ENCODE measurements around the gene PP2D1.

Gene PP2D1

DNA sequence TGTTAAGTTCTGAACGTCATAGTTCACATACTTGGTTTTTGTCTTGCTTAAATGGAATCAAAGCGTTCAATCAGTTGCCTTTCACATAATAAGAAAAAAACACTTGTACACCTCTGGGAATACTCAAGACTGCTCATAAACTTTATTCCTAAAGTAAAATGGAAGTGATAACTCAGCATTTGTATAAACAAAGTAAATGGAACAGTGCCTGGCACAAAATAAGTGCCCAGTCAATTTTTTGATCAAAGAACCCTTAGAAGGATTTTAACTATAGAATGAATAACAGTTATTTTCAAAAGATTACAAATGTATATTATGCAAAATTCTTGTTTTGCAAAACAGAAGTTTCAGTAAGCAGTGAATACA is 63.9 kb downstream of the PP2D1 start:
- Histone ChIP-seq H3K9me3 (ENCODE audit: control insufficient read depth, low read length) (no peaks in the 10 kb centered on the region), H3K4me1 (ENCODE audit: control insufficient read depth, insufficient read depth, low read length, poor library complexity, severe bottlenecking) (peaks cover 20% of the 10 kb centered on the region), H3K27me3 (replicated peaks; ENCODE audit: control insufficient read depth, insufficient read depth, low read length, poor library complexity, severe bottlenecking) (no peaks in the 10 kb centered on the region), H3K36me3 (ENCODE audit: control insufficient read depth, insufficient read depth, low read length) (peaks cover 14% of the 10 kb centered on the region), H3K27ac (ENCODE audit: insufficient read depth, low read length, poor library complexity, severe bottlenecking) (peak overlapping the region; percentile 95), H3K4me3 (ENCODE audit: insufficient read depth, low read depth, low read length, poor library complexity, severe bottlenecking) (peak overlapping the region; percentile 94)
- DNase-seq: no peak

GRCh38 chr3:19947549-19948225 is 64.4 kb downstream of the PP2D1 start:
- Histone ChIP-seq H3K4me3 (ENCODE audit: insufficient read depth, low read depth, low read length, poor library complexity, severe bottlenecking) (peak overlapping the region; percentile 94), H3K4me1 (ENCODE audit: control insufficient read depth, insufficient read depth, low read length, poor library complexity, severe bottlenecking) (peaks cover 20% of the 10 kb centered on the region), H3K27me3 (replicated peaks; ENCODE audit: control insufficient read depth, insufficient read depth, low read length, poor library complexity, severe bottlenecking) (no peaks in the 10 kb centered on the region), H3K27ac (ENCODE audit: insufficient read depth, low read length, poor library complexity, severe bottlenecking) (peak overlapping the region; percentile 95), H3K36me3 (ENCODE audit: control insufficient read depth, insufficient read depth, low read length) (peaks cover 14% of the 10 kb centered on the region), H3K9me3 (ENCODE audit: control insufficient read depth, low read length) (no peaks in the 10 kb centered on the region)
- DNase-seq: peak; percentile 25 to 42 (median 41)

- Histone ChIP-seq H3K4me3 (ENCODE audit: insufficient read depth, low read depth, low read length, poor library complexity, severe bottlenecking) (peak within 1 kb of the TSS; percentile 94), H3K27ac (ENCODE audit: insufficient read depth, low read length, poor library complexity, severe bottlenecking) (peak within 1 kb of the TSS; percentile 95), H3K9me3 (ENCODE audit: control insufficient read depth, low read length) (no peaks in the 10 kb centered on the region), H3K4me1 (ENCODE audit: control insufficient read depth, insufficient read depth, low read length, poor library complexity, severe bottlenecking) (peaks cover 20% of the 10 kb centered on the region), H3K27me3 (replicated peaks; ENCODE audit: control insufficient read depth, insufficient read depth, low read length, poor library complexity, severe bottlenecking) (no peaks in the 10 kb centered on the region), H3K36me3 (ENCODE audit: control insufficient read depth, insufficient read depth, low read length) (peaks cover 8% of the 10 kb centered on the region)
- peak; percentile 92 to 96 (median 94) for DNase-seq
These were observed 65.1 kb downstream of the PP2D1 start, which contains the start of gene RAB5A for GRCh38 chr3:19946832-19947548. RAB5A (plus strand) TSS chr3:19947097; CDS start chr3:19950899, 3,802 bp downstream.

DNA sequence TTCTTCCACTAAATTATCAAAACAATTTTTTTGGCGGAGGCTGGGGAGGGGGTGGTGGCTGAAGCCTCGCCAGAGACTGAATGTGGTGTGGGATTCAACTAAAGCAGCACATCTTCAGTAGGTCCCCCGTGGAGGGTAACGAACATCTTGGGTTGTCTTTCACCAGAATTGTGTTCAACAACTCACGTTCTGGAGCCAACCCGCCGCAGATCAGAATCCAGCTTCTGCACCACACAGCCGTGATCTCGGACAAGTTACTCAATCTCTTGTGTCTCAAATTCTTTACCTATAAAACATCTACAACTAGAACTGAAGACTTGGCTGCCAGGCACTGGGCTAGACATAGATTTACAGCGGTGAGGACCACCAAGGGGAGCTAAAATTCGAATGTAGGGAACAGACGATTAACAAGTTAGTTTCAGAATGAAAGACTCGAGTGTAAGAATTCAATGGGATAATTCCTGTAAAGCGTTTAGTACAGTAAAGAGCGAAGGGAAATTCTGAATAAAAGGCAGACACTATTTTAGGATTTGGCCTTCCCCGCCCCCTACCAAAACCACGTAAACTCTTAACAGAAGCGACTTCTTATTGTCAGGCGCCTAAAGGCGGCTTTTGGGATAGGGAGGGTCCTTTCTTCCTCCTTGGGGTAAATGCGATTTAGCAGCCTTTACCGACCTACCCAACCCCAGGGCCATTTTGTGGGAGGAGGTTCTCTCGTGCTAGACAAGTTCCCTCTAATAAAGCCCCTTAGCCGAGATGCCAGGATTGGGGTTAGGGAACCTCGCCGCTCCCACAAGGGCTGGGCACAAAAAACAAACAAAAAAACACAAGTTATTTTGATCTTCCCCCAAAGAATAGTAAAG is 65.9 kb downstream of the PP2D1 start:
- H3K4me1 ChIP-seq (ENCODE audit: control insufficient read depth, insufficient read depth, low read length, poor library complexity, severe bottlenecking): peaks cover 16% of the 10 kb centered on the region
- peak overlapping the region; percentile 94 for H3K4me3 ChIP-seq (ENCODE audit: insufficient read depth, low read depth, low read length, poor library complexity, severe bottlenecking)
- H3K36me3 ChIP-seq (ENCODE audit: control insufficient read depth, insufficient read depth, low read length): peaks cover 3% of the 10 kb centered on the region
- H3K9me3 ChIP-seq (ENCODE audit: control insufficient read depth, low read length): no peaks in the 10 kb centered on the region
- H3K27ac ChIP-seq (ENCODE audit: insufficient read depth, low read length, poor library complexity, severe bottlenecking): peak overlapping the region; percentile 95
- H3K27me3 ChIP-seq (replicated peaks; ENCODE audit: control insufficient read depth, insufficient read depth, low read length, poor library complexity, severe bottlenecking): no peaks in the 10 kb centered on the region
- no peak for DNase-seq

GRCh38 chr3:19945534-19945933 is 66.5 kb downstream of the PP2D1 start:
- Histone ChIP-seq H3K4me3 (ENCODE audit: insufficient read depth, low read depth, low read length, poor library complexity, severe bottlenecking) (no peak overlapping the region), H3K36me3 (ENCODE audit: control insufficient read depth, insufficient read depth, low read length) (no peaks in the 10 kb centered on the region), H3K4me1 (ENCODE audit: control insufficient read depth, insufficient read depth, low read length, poor library complexity, severe bottlenecking) (peaks cover 16% of the 10 kb centered on the region), H3K27me3 (replicated peaks; ENCODE audit: control insufficient read depth, insufficient read depth, low read length, poor library complexity, severe bottlenecking) (no peaks in the 10 kb centered on the region), H3K27ac (ENCODE audit: insufficient read depth, low read length, poor library complexity, severe bottlenecking) (no peak overlapping the region), H3K9me3 (ENCODE audit: control insufficient read depth, low read length) (no peaks in the 10 kb centered on the region)
- DNase-seq: no peak

DNA sequence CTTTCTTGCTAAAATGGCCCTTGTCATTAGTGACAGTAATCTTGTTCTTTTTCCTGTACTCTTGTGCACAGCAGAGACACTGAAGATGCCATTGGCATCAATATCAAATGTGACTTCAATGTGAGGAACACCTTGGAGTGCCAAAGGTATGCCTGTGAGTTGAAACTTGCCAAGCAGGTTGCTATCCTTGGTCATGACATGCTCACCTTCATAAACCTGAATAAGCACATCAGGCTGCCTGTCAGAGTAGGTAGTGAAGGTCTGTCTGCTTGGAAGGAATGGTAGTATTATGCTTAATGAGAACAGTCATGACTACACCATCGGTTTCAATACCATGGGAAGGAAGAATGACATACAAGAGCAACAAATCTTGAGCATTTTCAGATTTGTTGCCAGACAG is 71.4 kb downstream of the PP2D1 start:
- H3K4me3 ChIP-seq (ENCODE audit: insufficient read depth, low read depth, low read length, poor library complexity, severe bottlenecking): no peak overlapping the region
- H3K9me3 ChIP-seq (ENCODE audit: control insufficient read depth, low read length): no peaks in the 10 kb centered on the region
- H3K4me1 ChIP-seq (ENCODE audit: control insufficient read depth, insufficient read depth, low read length, poor library complexity, severe bottlenecking): no peaks in the 10 kb centered on the region
- H3K27me3 ChIP-seq (replicated peaks; ENCODE audit: control insufficient read depth, insufficient read depth, low read length, poor library complexity, severe bottlenecking): no peaks in the 10 kb centered on the region
- DNase-seq: no peak
- no peak overlapping the region for H3K27ac ChIP-seq (ENCODE audit: insufficient read depth, low read length, poor library complexity, severe bottlenecking)
- H3K36me3 ChIP-seq (ENCODE audit: control insufficient read depth, insufficient read depth, low read length): no peaks in the 10 kb centered on the region

GRCh38 chr3:19938295-19938627 is 73.8 kb downstream of the PP2D1 start:
- H3K27ac ChIP-seq (ENCODE audit: insufficient read depth, low read length, poor library complexity, severe bottlenecking): no peak overlapping the region
- H3K36me3 ChIP-seq (ENCODE audit: control insufficient read depth, insufficient read depth, low read length): no peaks in the 10 kb centered on the region
- no peak for DNase-seq
- H3K4me1 ChIP-seq (ENCODE audit: control insufficient read depth, insufficient read depth, low read length, poor library complexity, severe bottlenecking): no peaks in the 10 kb centered on the region
- H3K4me3 ChIP-seq (ENCODE audit: insufficient read depth, low read depth, low read length, poor library complexity, severe bottlenecking): no peak overlapping the region
- no peaks in the 10 kb centered on the region for H3K27me3 ChIP-seq (replicated peaks; ENCODE audit: control insufficient read depth, insufficient read depth, low read length, poor library complexity, severe bottlenecking)
- no peaks in the 10 kb centered on the region for H3K9me3 ChIP-seq (ENCODE audit: control insufficient read depth, low read length)

DNA sequence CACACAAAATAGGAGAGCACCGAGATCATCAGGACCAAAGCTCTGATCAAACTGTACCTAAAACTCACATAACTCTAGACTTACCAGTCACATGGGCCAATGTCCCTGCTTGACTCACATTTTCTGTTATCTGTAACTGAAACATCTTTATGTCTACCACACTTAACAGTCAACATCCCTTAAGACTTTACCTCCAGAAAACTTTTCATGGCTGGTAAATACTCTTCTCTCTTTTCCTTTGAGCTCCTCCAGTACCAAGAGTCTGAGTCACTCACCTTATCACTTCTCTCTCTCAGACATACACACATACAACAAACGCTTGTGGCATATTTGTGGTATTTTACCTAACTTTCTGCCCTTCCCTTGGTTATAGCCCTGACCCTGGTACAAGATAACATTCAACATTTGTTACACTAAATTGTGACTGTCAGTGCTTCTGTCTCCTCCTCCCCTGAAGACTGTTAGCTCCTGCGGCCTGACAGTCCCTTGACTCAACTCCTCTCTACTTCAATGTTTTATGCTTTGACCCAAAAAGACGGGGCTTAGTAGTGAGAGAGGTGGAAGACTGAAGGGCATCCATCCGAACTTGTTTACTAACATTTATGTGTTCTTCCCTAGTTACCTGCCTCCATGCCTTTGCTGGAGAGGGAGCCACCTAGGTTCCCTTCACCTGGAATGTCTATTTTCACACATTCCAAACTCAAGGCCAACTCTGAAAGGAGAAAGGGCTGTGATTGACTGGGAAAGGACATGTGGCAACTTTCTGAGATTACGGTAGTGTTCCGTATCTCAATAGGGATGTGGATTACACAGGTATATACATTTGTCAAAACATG is 74.4 kb downstream of the PP2D1 start:
- H3K27ac ChIP-seq (ENCODE audit: insufficient read depth, low read length, poor library complexity, severe bottlenecking): no peak overlapping the region
- H3K4me3 ChIP-seq (ENCODE audit: insufficient read depth, low read depth, low read length, poor library complexity, severe bottlenecking): no peak overlapping the region
- no peaks in the 10 kb centered on the region for H3K27me3 ChIP-seq (replicated peaks; ENCODE audit: control insufficient read depth, insufficient read depth, low read length, poor library complexity, severe bottlenecking)
- DNase-seq: no peak
- H3K36me3 ChIP-seq (ENCODE audit: control insufficient read depth, insufficient read depth, low read length): no peaks in the 10 kb centered on the region
- H3K9me3 ChIP-seq (ENCODE audit: control insufficient read depth, low read length): no peaks in the 10 kb centered on the region
- no peaks in the 10 kb centered on the region for H3K4me1 ChIP-seq (ENCODE audit: control insufficient read depth, insufficient read depth, low read length, poor library complexity, severe bottlenecking)
